ENCODE results near the gene ST8SIA1. TPM values are rescaled to one million over a fixed set of nuclear protein-coding genes. Genes with fewer than 3 reads are reported as not detected.

The ST8SIA1 gene
- total and polyA plus RNA-seq, 2 of the 4 experiments (the other 2 are of a cell fraction): not detected

GRCh38 chr12:22287101-22287500 is 47.4 kb downstream of the ST8SIA1 start:
- no peak for DNase-seq
- Histone ChIP-seq H4K20me1 (ENCODE audit: insufficient read depth, low read length) (no peaks in the 10 kb centered on the region), H2AK5ac (ENCODE audit: low read depth, low read length) (no peak overlapping the region; the same call in 1 of the 2 replicates), H2BK120ac (ENCODE audit: low read depth, low read length) (no peak overlapping the region), H3K9me1 (ENCODE audit: insufficient read depth, low read length) (0 out of 2 replicates have a peak, but pooled peaks cover 3% of the 10 kb centered on the region), H3K36me3 (ENCODE audit: control insufficient read depth, insufficient read depth, low read length) (no peaks in the 10 kb centered on the region), H4K91ac (ENCODE audit: insufficient read depth, low read depth, low read length) (no peak overlapping the region), H2BK5ac (ENCODE audit: low read depth, low read length, poor library complexity, severe bottlenecking) (no peak overlapping the region), H3K9ac (ENCODE audit: low read depth, low read length) (no peak overlapping the region), H3K9me3 (ENCODE audit: control insufficient read depth, insufficient read depth, low read length) (no peaks in the 10 kb centered on the region), H3K27me3 (ENCODE audit: control insufficient read depth, insufficient read depth, low read length) (peaks cover 2% of the 10 kb centered on the region; the same call in 1 of the 2 replicates), H3K4me1 (ENCODE audit: control insufficient read depth, insufficient read depth, low read length) (peaks cover 11% of the 10 kb centered on the region), H2AK9ac (replicated peaks; ENCODE audit: low read depth, low read length, poor library complexity) (no peak overlapping the region), H2AFZ (replicated peaks; ENCODE audit: low read length, poor library complexity) (no peak overlapping the region), H3K56ac (ENCODE audit: extremely low read depth, insufficient read depth, low read length) (no peak overlapping the region), H2BK20ac (ENCODE audit: low read depth, low read length) (no peak overlapping the region), H3K18ac (ENCODE audit: low read depth, low read length) (no peak overlapping the region), H2BK15ac (ENCODE audit: low read depth, low read length) (no peak overlapping the region), H4K8ac (ENCODE audit: low read depth in 2 of 2, low read length in 2 of 2) (no peak overlapping the region), H3K4me3 (ENCODE audit: insufficient read depth, low read depth, low read length) (no peak overlapping the region), H3K4me2 (ENCODE audit: low read depth, low read length) (no peak overlapping the region), H3K27ac (ENCODE audit: insufficient read depth, low read length) (no peak overlapping the region), H3K23ac (ENCODE audit: low read depth, low read length) (no peak overlapping the region), H3K79me1 (ENCODE audit: low read depth in 1 of 2, low read length in 2 of 2) (no peaks in the 10 kb centered on the region), H3K14ac (replicated peaks; ENCODE audit: low read depth, low read length) (no peak overlapping the region), H4K5ac (ENCODE audit: low read depth, low read length) (no peak overlapping the region), H3K4ac (ENCODE audit: low read depth, low read length) (no peak overlapping the region)
- no CpG with 5 or more reads among the region's 3 CpGs for WGBS, 2 experiments (ENCODE audit: extremely low coverage in 2 of 2, insufficient read length in 1 of 2)
- in situ Hi-C loops (cut with MboI; ENCODE audit: low sequenced_read_pairs) (no loop called here), dilution Hi-C loops (cut with HindIII; ENCODE audit: low sequenced_read_pairs, unreplicated experiment) (no loop called here), intact Hi-C loops (cut with micrococcal nuclease) (no loop called here)
- ChIA-PET CTCF (interaction anchor here (0.6 kb wide), 1 partner anchor 1918 kb away, joined by 4 read pairs; no protein-coding TSS in a partner anchor), POLR2A (ENCODE audit: unreplicated experiment) (no interaction called here)
- no peak for TF ChIP-seq MXI1 (IDR thresholded peaks at IDR 0.05; ENCODE audit: borderline replicate concordance, low read depth, low read length)
- TF ChIP-seq CTCF (conservative IDR thresholded peaks at IDR 0.05; ENCODE audit: low read depth, low read length): no peak
- BruUV-seq (replicated peaks): no TSS peak
- ATAC-seq (ENCODE audit: low read depth): no peak
